ENCODE results near the gene PRDM7. TPM values are rescaled to one million over a fixed set of nuclear protein-coding genes. Genes with fewer than 3 reads are reported as not detected.

Gene PRDM7
- total and polyA plus RNA-seq, 2 of the 8 experiments (the other 6 are each of a cell fraction or from before 2014, with no cell fraction given) = 0.02 TPM; not detected in 1

GRCh38 chr16:90018297-90018651, 58.9 kb downstream of the PRDM7 start:
- no peak for FAIRE-seq
- H3K4me3 ChIP-seq (ENCODE audit: extremely low read depth in 1 of 4, insufficient read depth in 2 of 4, low read depth in 3 of 4, low read length in 4 of 4) = peak overlapping the region; percentile 74 to 85 (median 78)
- H3K27me3 ChIP-seq (replicated peaks in 1 of 4; ENCODE audit: control insufficient read depth in 3 of 4, extremely low read depth in 1 of 4, insufficient read depth in 3 of 4, low read length in 3 of 4) = no peaks in the 10 kb centered on the region; a peak in 2 of 7 replicates
- no peaks in the 10 kb centered on the region for H3K9me3 ChIP-seq (ENCODE audit: insufficient read depth in 2 of 2, low read depth in 1 of 2, low read length in 1 of 2)
- no peak overlapping the region for H2BK20ac ChIP-seq (ENCODE audit: low read length)
- H2BK120ac ChIP-seq (replicated peaks; ENCODE audit: low read depth, low read length) = no peak overlapping the region
- no peak overlapping the region for H3K4ac ChIP-seq (replicated peaks; ENCODE audit: insufficient read length, low read depth, low read length)
- peaks cover 8 to 21% of the 10 kb centered on the region in 2 experiments for H4K20me1 ChIP-seq (replicated peaks in 1 of 2; ENCODE audit: control insufficient read depth in 1 of 2, insufficient read depth in 2 of 2, low read length in 2 of 2)
- H3K36me3 ChIP-seq (ENCODE audit: control insufficient read depth in 2 of 4, insufficient read depth in 4 of 4, low read length in 3 of 4) = peaks cover 0 to 6% (median 3%) of the 10 kb centered on the region in 4 experiments; a peak in 3 of 8 replicates
- 29% methylated on average over 7 of the region's 7 CpGs; no CpG with 5 or more reads in 1 of the 2 experiments for WGBS, 2 experiments (ENCODE audit: extremely low coverage in 1 of 2, insufficient coverage in 1 of 2, insufficient read length in 1 of 2, insufficient replicate concordance in 2 of 2, low coverage in 1 of 2, low lambda C conversion rate in 2 of 2, missing lambda C conversion rate in 1 of 2)
- H3K18ac ChIP-seq (ENCODE audit: extremely low read depth, low read length) = peak overlapping the region; percentile 60
- no peak overlapping the region for H2AK5ac ChIP-seq (ENCODE audit: low read depth, low read length)
- H3K23me2 ChIP-seq (ENCODE audit: low read depth, low read length) = peaks cover 9% of the 10 kb centered on the region; the same call in 1 of the 2 replicates
- peaks cover 8% of the 10 kb centered on the region for H3K79me1 ChIP-seq (ENCODE audit: low read depth, low read length)
- DNase-seq (ENCODE audit: low read depth in 1 of 2, low spot score in 2 of 2) = no peak
- H3K4me1 ChIP-seq (replicated peaks in 1 of 4; ENCODE audit: control insufficient read depth in 3 of 4, insufficient read depth in 4 of 4, low read length in 3 of 4) = peaks cover 8 to 12% (median 8%) of the 10 kb centered on the region in 4 experiments; a peak in 6 of 7 replicates
- no peak overlapping the region for H2BK15ac ChIP-seq (ENCODE audit: low read length)
- peak overlapping the region; percentile 76 to 90 for H3K4me2 ChIP-seq (ENCODE audit: insufficient read depth in 1 of 2, low read depth in 2 of 2, low read length in 2 of 2)
- peak overlapping the region in 3 of 4 experiments; percentile 43 to 78 (median 58); a peak in 6 of 7 replicates for H3K9ac ChIP-seq (replicated peaks in 1 of 4; ENCODE audit: extremely low read depth in 1 of 4, low read depth in 3 of 4, low read length in 3 of 4)
- ChIA-PET CTCF (ENCODE audit: partially characterized antibody) (interaction anchor here (0.6 to 1.5 kb wide), 8 partner anchors 11 to 312 kb away, joined by 3 to 9 read pairs (median 4); no protein-coding TSS in a partner anchor), POLR2A (ENCODE audit: partially characterized antibody) (interaction anchor here (0.7 to 12.1 kb wide), 18 partner anchors 9 to 159 kb away, joined by 3 to 81 read pairs (median 5); partner anchors contain the start of genes TCF25 and TUBB3)
- H4K8ac ChIP-seq (ENCODE audit: extremely low read depth, insufficient read depth, low read length) = peak overlapping the region; percentile 22; the same call in 1 of the 2 replicates
- peak overlapping the region; percentile 40 for H4K5ac ChIP-seq (ENCODE audit: insufficient read length, low read depth, low read length)
- H4K91ac ChIP-seq (replicated peaks; ENCODE audit: insufficient read length, low read length) = no peak overlapping the region
- H2BK12ac ChIP-seq (ENCODE audit: low read depth, low read length) = no peak overlapping the region
- no peak overlapping the region for H2AFZ ChIP-seq (ENCODE audit: low read length)
- no peak overlapping the region for H3K27ac ChIP-seq (ENCODE audit: low read depth, low read length)
- no peak overlapping the region for H3K56ac ChIP-seq (replicated peaks; ENCODE audit: insufficient read length, low read depth, low read length)
- TF ChIP-seq BCL11A (IDR thresholded peaks at IDR 0.05; ENCODE audit: low read depth in 2 of 2, low read length in 2 of 2) (no peak), SIN3A (conservative IDR thresholded peaks at IDR 0.05 in 1 of 2, IDR thresholded peaks at IDR 0.05 in 1 of 2; ENCODE audit: low read depth in 1 of 2, low read length in 2 of 2) (no peak), HDAC6 (IDR thresholded peaks at IDR 0.05; ENCODE audit: low read depth, low read length) (no peak), POLR2A (IDR thresholded peaks at IDR 0.05; ENCODE audit: control extremely low read depth in 1 of 2, low read depth in 2 of 2, low read length in 2 of 2) (peak in 1 of 2 experiments; percentile 50; a peak in 1 of 3 replicates)
- peaks cover 0 to 12% of the 10 kb centered on the region in 2 experiments; a peak in 2 of 4 replicates for H3K79me2 ChIP-seq (ENCODE audit: control insufficient read depth in 1 of 2, insufficient read depth in 2 of 2, low read length in 2 of 2)
- H3K14ac ChIP-seq (ENCODE audit: insufficient read length) = no peak overlapping the region
- no peak overlapping the region for H3K23ac ChIP-seq (ENCODE audit: insufficient read length)
- H2BK5ac ChIP-seq (ENCODE audit: low read depth, low read length) = no peak overlapping the region

Measured in H1 (cell line).